ENCODE results near the gene PDAP1. TPM values are rescaled to one million over a fixed set of nuclear protein-coding genes. Genes with fewer than 3 reads are reported as not detected.

PDAP1 gene
- total and polyA plus RNA-seq, 2 of the 13 experiments (the other 11 are each of a cell fraction or from before 2014, with no cell fraction given): 13.0 to 100 TPM

- peak; percentile 94 for TF ChIP-seq RBFOX2 (IDR thresholded peaks at IDR 0.05; ENCODE audit: low read depth, low read length)
- TF ChIP-seq ZNF24 (IDR thresholded peaks at IDR 0.05): no peak; the same call in 1 of the 2 replicates
- no peak for TF ChIP-seq HMGA1 (CRISPR knock-in tag; conservative IDR thresholded peaks at IDR 0.05)
- no peak; the same call in 1 of the 2 replicates for TF ChIP-seq TBP (CRISPR knock-in tag; IDR thresholded peaks at IDR 0.05)
- 0 out of 2 replicates have a peak, but pooled peaks have one; percentile 53 for TF ChIP-seq ZNF234 (CRISPR knock-in tag; conservative IDR thresholded peaks at IDR 0.05)
- TF ChIP-seq FOXA3 (CRISPR knock-in tag; IDR thresholded peaks at IDR 0.05): peak; percentile 62
- no peak for TF ChIP-seq PREB (CRISPR knock-in tag; IDR thresholded peaks at IDR 0.05)
- TF ChIP-seq ZNF367 (CRISPR knock-in tag; IDR thresholded peaks at IDR 0.05; ENCODE audit: borderline replicate concordance): no peak; the same call in 1 of the 2 replicates
- no peak for TF ChIP-seq ZNF383 (CRISPR knock-in tag; IDR thresholded peaks at IDR 0.05; ENCODE audit: borderline replicate concordance)
- TF ChIP-seq ZNF562 (CRISPR knock-in tag; IDR thresholded peaks at IDR 0.05; ENCODE audit: borderline replicate concordance): no peak
- TF ChIP-seq ZBTB3 (CRISPR knock-in tag; IDR thresholded peaks at IDR 0.05; ENCODE audit: borderline replicate concordance, low read depth): 0 out of 2 replicates have a peak, but pooled peaks have one; percentile 39
- no peak for TF ChIP-seq BRCA1 (CRISPR knock-in tag; IDR thresholded peaks at IDR 0.05)
- TF ChIP-seq DNMT1 (CRISPR knock-in tag; IDR thresholded peaks at IDR 0.05): 0 out of 2 replicates have a peak, but pooled peaks have one; percentile 33
- no peak for TF ChIP-seq SMARCC2 (IDR thresholded peaks at IDR 0.05)
- TF ChIP-seq ZC3H13 (CRISPR knock-in tag; IDR thresholded peaks at IDR 0.05): peak; percentile 77
- TF ChIP-seq ZNF691 (CRISPR knock-in tag; IDR thresholded peaks at IDR 0.05; ENCODE audit: borderline replicate concordance, low read depth): no peak; the same call in 1 of the 2 replicates
- TF ChIP-seq MAFK (conservative IDR thresholded peaks at IDR 0.05 in 1 of 2, IDR thresholded peaks at IDR 0.05 in 1 of 2; ENCODE audit: low read length in 2 of 2): no peak
- TF ChIP-seq SP1 (IDR thresholded peaks at IDR 0.05): no peak
- peak; percentile 65 for TF ChIP-seq SP1 (CRISPR knock-in tag; IDR thresholded peaks at IDR 0.05)
- TF ChIP-seq MXD1 (CRISPR knock-in tag; IDR thresholded peaks at IDR 0.05): no peak; the same call in 1 of the 2 replicates
- TF ChIP-seq RERE (CRISPR knock-in tag; IDR thresholded peaks at IDR 0.05; ENCODE audit: low read depth): no peak
Observed at GRCh38 chr7:99408379-99409191, at the start of gene PDAP1, which contains the start of gene BUD31 (continued).
